Breast epithelium (tissue), 3 donors: Measurements from ENCODE around the gene JAM2.
"Not testable (repeated sequence)": the region's sequence is repeated elsewhere in the genome, so short reads cannot be mapped to it uniquely, and the experiment has no call there.

Experiments
- POLR2A ChIP-seq: fragments of 450-650 bp; IDR thresholded peaks from one replicate; pipeline ENCODE4 v1.6.1; 2016; ENCODE audit warnings: antibody characterized with exemption, mild to moderate bottlenecking, moderate library complexity
- TF ChIP-seq, protein P1 (sequence below), 3 donors: fragments of 450-650 bp; IDR thresholded peaks; one replicate each; pipeline ENCODE4 v1.5.1; 2016 to 2017; ENCODE audit warnings: antibody characterized with exemption in 3 of 3, mild to moderate bottlenecking in 3 of 3, moderate library complexity in 3 of 3

DNA sequence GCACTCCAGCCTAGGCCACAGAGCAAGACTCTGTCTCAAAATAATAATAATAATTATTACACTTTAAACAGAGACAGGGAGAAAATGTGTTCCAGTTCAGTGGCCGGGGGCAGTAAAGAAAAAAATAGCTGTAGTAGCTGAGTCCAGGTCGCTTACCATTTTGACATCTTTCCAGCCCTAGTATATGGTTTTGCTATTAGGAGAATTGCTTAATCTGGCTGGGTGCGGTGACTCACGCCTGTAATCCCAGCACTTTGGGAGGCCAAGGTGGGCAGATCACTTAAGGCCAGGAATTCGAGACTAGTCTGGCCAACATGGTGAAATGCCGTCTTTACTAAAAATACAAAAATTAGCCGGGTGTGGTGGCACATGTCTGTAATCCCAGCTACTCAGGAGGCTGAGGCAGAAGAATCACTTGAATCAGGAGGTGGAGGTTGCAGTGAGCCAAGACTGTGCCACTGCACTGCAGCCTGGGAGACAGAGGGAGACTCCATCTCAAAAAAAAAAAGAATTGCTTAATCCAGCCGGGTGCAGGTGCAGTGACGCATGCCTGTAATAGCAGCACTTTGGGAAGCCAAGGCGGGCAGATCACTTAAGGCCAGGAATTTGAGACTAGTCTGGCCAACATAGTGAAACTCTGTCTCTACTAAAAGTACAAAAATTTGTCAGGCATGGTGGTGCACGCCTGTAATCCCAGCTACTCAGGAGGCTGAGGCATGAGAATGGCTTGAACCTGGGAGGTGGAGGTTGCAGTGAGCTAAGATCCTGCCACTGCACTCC lies 13.1 kb upstream of the JAM2 start:
- TF ChIP-seq, protein P1, sequence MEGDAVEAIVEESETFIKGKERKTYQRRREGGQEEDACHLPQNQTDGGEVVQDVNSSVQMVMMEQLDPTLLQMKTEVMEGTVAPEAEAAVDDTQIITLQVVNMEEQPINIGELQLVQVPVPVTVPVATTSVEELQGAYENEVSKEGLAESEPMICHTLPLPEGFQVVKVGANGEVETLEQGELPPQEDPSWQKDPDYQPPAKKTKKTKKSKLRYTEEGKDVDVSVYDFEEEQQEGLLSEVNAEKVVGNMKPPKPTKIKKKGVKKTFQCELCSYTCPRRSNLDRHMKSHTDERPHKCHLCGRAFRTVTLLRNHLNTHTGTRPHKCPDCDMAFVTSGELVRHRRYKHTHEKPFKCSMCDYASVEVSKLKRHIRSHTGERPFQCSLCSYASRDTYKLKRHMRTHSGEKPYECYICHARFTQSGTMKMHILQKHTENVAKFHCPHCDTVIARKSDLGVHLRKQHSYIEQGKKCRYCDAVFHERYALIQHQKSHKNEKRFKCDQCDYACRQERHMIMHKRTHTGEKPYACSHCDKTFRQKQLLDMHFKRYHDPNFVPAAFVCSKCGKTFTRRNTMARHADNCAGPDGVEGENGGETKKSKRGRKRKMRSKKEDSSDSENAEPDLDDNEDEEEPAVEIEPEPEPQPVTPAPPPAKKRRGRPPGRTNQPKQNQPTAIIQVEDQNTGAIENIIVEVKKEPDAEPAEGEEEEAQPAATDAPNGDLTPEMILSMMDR (IDR thresholded peaks at IDR 0.05) = not testable (repeated sequence)
- TF ChIP-seq POLR2A = not testable (repeated sequence)
